COLO829 (cell line): ENCODE data around the gene NAV3.

Experiments
- DNase-seq: peaks from one replicate; pipeline ENCODE4 v3.0.0; 2012; ENCODE audit warnings: low spot score

Gene NAV3

DNA sequence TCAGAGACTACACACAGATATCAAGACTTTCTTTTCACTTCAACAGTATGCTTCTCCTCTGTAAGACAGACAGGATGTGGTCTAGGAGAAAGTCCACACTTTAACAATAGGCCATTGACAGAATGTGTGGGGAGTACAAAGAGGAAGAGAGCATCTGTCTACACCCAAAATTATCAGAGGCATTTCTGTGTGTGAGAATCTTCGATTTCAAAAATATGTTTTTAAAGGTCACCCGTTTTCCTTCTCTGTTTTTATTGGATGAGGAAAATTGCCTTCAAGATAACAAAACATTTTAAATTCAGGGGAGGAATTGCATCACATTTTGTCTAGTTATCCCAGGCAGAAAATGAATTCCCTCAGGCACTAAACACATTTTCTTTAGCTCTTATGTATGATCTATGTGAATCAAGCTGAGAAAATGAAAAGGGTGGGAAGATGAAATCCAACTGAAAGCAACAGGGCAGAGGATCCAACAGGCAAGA is 16.4 kb downstream of the NAV3 start:
- peak; percentile 91 for DNase-seq

DNA sequence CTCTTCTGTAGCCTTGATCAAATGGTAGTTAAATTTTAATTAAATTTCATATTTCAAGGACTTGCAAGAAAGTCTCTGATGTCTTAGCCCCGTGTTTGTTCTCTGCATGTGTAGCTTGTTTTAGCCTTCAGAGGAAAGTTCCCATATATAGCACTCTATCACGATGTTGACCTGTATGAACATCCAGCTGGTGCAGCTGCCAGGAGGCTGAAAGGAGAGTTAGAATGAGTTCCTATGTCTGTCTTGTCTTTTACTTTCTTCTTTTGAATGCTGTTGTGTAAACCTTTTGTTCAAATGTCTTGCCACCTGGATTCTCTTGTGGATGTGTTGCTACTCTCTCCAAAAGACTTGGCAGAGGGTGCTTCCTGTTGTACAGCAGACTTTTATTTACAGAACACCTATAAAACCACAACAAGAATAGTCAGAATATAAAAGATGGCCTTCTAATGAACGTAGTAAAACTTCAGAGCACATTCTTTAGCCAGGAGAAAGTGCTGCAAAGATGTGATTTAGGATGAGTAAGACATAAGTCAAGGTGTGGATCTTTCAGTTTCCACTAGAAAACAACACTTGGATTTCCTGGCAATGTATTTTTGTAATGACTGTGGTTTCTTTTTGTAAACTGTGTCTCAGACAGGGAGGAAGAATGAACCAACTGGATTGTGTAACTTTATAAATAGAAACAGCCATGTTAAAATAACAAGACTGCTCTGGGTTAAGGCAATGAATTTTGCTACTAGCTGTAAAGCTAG is 17.2 kb downstream of the NAV3 start:
- DNase-seq = no peak

DNA sequence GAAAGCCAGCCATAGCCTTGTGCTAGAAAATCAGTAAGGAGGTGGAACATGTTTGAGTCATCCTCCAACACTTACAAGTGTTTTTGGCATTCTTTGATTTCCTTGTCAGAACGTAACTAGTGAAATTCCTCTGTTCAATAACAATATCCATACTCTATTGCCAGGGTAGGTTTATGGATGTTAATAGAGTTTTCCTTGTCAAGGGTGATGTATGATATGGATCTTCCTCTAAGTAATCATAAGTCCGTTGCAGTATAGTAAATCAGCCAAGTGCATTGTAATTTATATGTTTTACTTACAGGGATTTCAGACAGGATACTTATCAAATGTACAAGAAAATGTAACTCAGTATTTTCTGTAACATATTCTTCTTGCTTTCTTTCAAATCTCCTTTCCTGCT is 19.4 kb downstream of the NAV3 start:
- no peak for DNase-seq

DNA sequence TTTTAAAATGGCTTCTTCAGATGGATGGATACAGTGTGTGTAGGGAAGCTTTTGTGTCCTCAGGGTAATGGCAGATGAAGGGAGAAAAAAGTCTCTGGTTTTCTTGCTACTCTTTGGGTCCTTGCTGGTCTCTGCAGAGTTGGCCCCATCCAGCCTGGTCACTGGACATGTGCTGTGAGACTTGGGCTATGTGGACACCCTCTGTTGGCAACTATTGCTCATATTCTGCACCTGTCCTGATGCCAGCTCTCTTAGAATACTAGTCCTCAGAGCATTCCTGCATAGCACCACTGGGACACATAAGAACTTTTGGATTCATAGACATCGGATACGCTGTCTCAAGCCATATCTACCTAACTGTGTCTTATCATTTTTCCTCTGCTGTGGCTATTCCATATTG is 20.0 kb downstream of the NAV3 start:
- no peak for DNase-seq

DNA sequence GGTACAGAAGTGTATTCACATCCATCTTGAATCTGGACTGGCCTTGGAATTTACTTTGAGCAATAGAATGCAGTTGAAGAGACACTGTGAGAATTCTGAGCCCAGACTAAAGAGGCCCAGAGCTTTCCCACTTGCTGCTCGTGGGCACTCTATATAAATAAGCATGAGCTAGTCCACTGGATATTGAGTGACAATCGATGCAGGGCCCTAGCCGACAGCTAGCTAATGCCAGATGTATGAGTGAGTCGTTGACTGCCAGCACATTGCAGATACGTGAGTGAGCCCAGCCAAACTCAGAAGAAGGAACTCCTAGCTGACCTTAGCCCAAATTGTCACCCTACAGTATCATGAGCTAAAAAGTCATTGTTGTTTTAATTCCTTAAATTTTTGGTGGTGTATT is 24.9 kb downstream of the NAV3 start:
- DNase-seq = no peak

DNA sequence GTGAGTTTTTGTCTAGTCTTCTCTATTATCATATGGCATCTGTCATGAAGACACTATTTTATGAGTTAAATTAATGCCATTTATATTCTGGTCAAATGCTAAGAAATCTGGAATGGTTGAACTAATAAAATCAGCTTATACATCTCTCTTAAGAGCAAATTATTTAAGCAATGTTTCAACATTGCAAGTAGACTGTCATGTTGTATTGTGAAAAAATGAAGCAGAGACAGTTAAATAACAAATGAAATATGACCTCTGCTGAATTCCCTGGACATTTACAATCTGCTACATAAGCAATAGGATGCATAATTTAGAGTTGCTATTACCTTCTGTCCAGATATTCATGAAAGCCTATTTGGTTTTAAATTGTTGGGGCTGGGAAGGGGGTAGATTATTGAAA is 30.6 kb downstream of the NAV3 start:
- DNase-seq = no peak

DNA sequence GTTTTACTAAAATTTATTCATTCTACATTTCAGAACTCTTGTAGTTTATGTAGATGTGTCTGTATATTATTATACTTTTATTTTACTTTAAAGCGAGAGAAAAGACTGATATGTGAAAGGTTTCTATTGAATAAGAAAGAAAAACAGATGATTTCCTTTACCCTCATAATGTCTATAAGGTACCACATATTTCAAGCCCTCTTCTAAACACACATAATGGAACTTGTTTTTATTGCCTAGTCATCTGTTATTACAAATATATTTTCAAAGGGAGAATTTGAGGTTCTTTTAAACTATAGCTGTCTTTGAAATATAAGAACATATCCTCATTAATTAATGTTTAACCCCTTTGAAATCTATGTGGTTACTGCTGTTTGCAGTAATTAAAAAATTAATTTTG is 34.5 kb downstream of the NAV3 start:
- DNase-seq = no peak

DNA sequence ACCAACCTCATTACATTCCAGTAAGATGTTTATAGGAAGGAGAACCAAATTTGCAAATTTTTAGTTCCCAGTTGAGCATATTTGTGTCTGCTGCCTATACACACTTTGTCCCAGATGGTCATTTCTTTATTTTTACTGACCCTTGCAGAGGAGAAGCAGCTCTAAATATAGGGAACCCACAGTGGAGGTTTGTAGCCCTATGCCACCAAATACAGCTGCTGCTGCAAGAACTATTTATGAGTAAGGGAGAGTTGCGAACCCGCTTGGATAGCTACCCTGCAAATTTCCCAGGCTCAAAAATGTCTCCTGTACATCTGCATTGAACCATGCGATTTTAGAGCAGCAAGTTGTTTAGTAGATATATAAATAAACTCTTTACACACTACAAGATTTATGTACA is 48.2 kb downstream of the NAV3 start:
- DNase-seq = no peak

DNA sequence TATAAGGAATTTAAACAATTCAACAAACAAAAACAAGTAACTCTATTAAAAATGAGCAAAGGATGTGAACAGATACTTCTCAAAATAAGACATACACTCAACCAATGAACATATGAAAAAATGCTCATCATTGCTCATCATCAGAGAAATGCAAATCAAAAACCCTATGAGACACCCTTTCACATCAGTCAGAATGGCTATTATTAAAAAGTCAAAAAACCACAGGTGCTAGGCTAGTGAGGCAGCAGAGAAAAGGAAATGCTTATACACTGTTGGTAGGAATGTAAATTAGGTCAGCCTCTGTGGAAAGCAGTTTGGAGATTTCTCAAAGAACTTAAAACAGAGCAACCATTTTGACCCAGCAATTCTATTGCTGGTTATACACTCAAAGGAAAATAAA is 52.0 kb downstream of the NAV3 start:
- no peak for DNase-seq

DNA sequence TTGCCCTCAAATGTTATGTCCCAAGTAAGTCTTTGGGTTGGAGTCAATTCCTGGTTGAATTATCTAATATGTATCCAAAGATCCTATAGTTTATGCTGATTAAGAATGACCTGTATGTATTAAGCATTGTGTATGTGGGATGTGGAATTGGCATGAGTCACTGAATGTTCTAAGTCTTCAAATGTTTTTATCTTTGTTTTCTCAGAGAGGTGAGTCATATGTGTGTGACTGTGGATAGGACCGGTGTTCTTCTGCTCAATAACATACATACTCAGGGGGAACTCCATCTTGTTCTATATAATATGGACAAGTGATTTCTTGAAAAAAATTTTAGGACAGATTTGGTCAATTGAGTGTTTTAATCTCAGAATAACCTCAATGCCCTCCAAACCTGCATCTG is 57.9 kb downstream of the NAV3 start:
- DNase-seq = peak; percentile 48

DNA sequence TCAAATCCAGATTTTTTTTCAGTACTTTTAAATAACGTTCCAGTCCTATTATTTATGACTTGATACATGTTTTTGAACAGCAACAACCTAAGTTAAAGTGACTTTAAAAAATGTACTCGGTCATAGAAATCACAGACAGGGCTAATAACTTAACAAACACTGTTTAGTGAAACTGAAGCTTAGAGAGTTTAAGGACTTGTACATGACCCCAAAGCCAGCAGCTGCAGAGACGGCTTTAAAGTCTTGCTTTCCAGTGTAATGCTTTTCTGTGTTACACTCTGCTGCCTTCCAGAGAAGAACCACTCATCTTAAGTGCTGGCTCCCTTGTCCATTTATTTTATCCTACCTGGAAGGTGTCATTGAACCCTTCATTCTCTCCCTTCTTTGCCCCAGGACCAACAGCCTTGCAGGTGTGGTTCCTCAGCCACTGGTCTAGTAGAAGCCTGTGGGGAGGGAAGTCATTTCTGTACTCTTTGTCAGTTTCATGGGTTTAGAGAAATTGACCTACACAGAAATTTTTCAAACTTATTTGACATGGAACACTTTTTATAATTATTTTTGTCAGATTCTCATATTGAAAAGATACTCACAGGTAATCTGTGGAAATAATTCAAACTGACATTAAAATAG is 60.9 kb downstream of the NAV3 start:
- no peak for DNase-seq

DNA sequence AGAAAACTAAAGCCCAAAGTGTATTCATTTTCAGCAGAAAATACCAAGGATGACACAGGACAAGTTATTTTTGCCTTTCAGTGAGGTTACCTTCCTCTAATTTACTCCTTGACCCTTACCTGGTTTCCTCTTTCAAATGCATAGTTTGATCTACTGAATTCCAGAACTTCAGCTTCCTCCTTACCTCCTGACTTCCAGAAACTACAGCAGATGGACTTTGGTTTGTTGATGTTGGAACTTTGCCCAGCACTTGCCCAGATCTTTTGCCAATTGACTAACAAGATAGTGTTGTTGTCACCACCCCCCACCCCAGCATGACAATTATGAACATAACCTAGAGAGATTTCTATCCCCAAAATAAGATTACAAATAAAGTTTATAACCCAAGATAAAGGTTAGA is 63.2 kb downstream of the NAV3 start:
- DNase-seq = peak; percentile 20

DNA sequence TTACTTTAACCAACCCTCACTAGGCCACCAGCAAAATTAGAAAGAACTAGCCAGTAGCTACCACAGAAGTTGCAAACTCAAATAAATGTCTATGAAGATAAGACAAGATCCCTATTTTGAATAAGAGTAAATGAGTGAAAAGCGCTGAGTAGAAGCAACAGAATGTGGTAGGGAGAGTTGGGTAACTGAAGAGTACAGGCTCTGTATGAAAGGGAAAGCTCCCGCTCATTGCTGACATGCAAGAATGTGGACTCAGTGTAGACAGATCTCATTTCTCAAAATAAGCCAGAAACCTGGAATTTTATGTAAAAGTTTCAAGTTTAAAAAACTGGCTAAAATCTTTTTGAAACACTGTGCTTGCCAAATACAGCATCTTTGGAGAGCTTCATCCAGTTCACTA is 63.9 kb downstream of the NAV3 start:
- no peak for DNase-seq

DNA sequence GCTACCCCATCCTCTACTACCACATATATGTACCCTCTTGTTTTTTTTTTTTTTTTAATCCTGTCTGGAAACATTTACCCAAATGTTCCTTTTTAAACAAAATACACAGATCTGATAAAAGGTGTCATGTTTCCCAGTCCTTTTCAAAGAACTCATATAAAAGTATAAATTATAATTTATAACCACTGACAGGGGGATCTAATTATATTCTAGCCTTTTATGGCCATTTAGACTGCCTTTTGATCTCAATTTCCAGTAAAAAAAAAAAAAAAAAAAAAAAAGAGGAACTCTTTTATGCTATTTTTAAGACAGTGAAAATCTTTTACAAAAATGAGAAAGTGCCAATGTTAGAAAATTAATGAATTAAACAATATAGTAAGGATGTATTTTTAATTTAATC is 65.0 kb downstream of the NAV3 start:
- no peak for DNase-seq

DNA sequence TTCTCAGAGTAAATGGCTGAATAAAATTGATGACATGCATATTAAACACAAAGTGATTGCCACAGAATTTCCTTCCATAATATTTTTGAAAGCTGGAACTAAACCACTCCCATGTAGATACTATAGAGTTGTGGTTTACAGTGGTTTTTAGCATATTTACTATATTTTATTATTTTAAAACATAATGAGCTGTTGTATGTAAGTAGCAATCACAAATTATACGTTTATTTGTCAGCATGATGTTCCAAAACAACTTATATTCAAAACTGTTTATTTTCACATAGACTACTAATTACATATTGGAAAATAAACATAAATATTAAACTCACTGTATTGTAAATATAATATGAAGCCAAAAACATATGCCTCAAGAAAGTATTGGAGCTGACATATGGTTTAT is 77.2 kb downstream of the NAV3 start:
- no peak for DNase-seq

DNA sequence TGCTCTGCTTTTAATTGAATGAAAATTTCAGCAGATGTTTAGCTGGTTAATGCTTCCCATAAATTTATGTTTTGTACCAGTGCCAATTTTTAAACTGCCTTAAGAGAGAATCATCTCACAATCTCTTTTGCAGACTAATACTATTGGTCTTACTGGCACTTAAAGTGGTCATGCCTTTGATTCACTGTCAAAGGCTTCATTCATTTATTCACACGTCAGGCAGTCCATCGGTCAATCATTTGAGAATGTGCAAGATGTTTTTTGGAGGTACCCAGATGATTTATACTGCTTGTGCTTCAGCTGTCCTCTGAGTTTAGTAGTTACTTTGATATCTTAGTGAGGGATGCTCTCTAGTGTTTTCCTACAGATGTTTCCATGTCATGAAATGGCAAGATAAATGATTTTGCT is 83.4 kb downstream of the NAV3 start:
- no peak for DNase-seq

DNA sequence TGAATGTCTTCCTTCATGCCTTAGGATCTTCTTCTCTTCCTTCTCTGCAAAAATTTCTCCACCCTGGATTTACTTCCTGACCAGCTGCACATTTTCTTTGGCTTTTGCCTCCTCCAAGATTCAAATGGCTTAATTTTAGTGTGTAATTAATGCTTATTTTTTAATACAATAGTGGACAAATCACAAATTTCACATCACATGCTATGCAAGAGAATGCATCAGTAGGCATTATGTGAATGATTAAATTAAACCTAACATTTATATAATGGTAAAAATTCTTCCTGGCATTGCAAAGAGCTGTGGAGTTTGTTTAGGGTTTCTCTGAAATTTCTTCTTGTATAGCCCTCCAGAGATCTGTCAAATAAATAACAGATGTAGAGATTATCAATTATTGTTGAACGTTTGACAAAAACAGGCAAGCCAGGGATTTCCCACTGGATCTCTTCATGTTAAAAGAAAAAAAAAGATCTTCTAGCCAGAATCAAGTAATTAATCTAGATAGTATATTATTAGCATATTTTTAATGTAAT is 84.4 kb downstream of the NAV3 start:
- DNase-seq = no peak

DNA sequence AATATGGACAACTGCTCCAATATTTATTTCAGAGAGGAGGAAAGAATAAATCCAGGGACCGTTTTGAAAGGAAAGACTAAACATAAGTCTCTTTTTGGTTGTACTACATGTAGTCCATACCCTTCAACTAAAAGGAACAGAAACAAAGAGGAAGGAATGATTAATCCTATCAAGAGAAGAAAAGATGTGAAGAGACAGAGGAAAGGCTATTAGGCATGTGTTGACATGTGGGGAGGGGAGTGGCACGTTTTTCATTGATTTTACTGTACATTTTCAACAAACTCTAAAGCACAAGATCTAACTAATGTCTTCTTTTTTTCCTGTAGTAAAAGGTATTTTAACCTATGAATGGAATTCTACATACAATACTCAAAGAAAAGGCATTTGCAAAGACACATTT is 85.6 kb downstream of the NAV3 start:
- DNase-seq = no peak

DNA sequence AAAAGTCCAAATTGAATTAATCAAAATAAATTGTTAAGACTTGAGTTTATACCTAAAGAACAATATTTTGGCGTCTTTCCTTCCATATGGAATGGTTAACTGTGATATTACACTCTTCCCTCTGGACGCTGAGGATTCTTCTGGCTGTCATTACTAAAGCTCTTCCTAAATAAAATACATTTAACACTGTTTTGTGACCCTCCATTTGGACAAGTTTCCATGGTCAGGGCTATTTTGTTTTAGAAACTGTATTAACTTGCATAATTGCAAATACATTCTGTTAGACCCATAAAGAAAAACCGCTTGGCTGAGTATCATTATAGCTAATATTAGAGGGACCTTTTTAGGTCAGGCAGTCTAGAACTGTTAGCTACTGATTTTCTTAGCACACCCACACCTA is 87.4 kb downstream of the NAV3 start:
- no peak for DNase-seq

DNA sequence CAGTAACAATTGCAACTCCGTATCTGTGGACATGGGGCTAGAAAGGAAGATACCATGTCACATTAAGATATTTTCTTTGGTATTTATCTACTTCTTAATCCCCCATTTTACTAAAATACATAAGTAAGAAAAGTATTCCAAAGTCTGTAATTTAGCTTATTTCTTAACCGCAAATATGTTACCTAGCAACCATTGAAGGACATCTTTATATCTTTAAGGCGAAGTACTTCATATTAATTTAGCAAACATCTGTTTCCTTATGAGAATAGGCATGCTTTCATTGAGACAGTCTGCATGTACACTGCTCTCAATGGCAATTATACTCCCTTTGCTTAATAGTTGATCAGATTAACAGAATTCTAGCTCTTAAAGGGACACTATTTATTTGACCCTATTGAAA is 88.8 kb downstream of the NAV3 start:
- DNase-seq = no peak

DNA sequence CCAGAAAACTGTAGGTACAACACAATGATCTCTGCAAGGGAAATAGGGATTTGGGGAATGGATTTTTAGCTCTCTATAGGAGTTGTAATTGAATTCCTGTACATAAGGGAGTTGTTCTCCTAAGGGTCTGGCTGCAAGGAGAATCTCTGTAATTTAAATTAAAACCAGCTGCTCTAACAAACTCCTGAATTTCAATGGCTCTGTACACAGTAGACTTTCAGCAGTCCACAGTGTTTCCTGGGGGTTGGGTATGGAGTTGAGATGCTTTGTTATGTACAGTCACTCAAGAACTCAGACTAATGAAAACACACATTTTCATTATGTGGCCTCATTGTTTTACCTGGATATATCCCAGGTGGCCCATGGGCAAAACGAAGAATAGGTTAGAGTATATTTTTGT is 93.2 kb downstream of the NAV3 start:
- DNase-seq = no peak

DNA sequence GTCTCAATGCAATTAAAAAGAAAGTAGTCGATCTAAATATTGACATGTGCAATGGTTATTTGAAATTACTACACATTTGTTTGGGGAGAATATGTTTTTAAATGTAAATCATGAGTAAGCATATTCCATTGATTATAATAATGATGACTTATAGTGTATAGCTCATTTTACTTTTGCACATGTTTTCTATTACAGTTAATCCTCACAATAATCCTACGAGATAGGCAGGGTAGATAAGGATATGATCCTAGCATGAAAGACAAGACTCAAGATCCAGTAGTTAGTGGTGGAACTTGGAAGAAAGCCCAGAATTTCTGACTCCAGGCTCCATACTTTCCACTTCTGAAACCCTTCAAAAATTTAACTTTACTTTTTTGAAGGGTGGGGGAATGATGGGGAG is 94.0 kb downstream of the NAV3 start:
- peak; percentile 37 for DNase-seq

DNA sequence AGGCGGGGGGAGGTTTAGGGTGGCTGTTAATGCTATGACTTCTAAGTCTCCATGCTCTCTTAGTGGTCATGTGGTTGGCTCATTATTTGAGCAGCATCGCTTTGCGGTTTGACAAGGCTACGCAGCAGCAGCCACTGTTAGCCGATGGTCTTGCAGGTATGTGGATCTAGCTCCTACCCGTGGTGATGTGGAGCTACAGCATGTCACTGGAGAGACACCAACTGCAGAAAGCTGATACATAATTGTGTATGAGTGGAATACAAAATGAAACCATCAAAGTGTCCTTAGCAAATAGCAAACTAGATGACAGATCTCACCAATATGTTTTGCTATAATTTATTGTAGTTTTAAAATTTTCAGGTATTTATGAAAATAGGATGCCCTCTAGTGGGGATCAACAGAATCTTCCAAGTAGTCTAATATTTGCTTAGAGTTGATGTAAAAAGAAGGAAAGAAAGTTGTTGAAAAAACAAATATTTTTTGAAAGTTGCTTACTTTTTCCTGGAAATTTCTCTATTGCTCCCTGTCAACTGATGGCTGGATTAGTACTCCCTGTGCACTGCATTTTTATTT is 94.9 kb downstream of the NAV3 start:
- DNase-seq = peak; percentile 63
